K562 treated with DMSO at 1 percent for 24 hours (cell line): Measurements from ENCODE around the gene ANGPTL4. TPM values are rescaled to one million over a fixed set of nuclear protein-coding genes. Genes with fewer than 3 reads are reported as not detected.

Source experiments
- total RNA-seq: library from RNA; unstranded; fragments of 300-600 nt; gene quantifications from 2 replicates; pipeline ENCODE4 v1.2.3, GENCODE V29; 2022; ENCODE audit warnings: low read depth; ENCODE audit not compliant: insufficient read depth

The ANGPTL4 gene
- 1.9 and 2.6 TPM in 2 replicates for total RNA-seq

GRCh38 chr19:8363803-8364771 is at the start of gene ANGPTL4:
Gene ANGPTL4 (plus strand): TSS chr19:8364155. CDS start chr19:8364322, 167 bp downstream.

DNA sequence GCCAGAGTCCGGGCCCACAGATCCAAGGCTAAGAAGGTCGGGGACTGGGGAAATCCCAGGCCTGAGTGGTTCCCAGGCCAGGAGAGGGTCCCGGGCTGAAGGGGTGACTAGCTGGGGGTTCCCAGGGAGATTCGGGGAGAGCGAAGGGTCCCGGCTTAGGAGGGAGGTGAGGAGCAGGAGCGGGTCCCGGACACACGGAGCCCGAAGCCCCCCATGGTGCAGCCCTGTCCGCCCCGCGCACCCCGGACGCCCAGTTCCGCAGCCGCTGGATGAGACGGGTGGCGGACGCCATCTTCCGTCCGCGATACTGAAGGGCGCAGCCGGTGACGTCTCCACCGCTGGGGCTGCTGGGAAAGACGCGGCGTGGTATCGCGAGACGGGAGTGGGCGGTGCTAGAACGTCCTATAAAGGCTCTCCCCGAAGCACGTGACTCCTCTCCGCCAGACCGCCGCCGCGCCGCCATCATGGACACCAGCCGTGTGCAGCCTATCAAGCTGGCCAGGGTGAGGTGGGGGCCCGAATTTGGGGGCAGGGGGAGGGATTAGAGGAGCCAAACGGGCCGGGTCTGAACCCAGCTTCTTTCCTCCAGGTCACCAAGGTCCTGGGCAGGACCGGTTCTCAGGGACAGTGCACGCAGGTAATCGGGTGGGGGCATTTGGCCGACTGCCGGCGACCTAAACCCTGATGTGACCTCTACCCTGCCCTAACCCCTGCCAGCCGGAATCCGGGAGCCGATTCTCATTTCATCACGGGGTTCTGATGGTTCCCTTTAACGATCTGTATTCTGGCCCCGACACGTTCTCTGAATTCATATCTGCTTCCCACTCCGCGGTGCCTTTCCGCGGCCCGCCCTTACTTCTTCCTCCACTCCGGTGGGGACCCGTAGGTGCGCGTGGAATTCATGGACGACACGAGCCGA is 42.6 kb upstream of the ANGPTL4 start, which contains the start of the genes NDUFA7 and RPS28:
Gene NDUFA7, minus strand, starts transcription at position 309 of the 919 bp plus-strand sequence. Its CDS starts 17 bp downstream, at position 292.
Gene RPS28, plus strand, starts transcription at position 430 of the 919 bp plus-strand sequence. Its CDS starts 35 bp downstream, at position 465.

DNA sequence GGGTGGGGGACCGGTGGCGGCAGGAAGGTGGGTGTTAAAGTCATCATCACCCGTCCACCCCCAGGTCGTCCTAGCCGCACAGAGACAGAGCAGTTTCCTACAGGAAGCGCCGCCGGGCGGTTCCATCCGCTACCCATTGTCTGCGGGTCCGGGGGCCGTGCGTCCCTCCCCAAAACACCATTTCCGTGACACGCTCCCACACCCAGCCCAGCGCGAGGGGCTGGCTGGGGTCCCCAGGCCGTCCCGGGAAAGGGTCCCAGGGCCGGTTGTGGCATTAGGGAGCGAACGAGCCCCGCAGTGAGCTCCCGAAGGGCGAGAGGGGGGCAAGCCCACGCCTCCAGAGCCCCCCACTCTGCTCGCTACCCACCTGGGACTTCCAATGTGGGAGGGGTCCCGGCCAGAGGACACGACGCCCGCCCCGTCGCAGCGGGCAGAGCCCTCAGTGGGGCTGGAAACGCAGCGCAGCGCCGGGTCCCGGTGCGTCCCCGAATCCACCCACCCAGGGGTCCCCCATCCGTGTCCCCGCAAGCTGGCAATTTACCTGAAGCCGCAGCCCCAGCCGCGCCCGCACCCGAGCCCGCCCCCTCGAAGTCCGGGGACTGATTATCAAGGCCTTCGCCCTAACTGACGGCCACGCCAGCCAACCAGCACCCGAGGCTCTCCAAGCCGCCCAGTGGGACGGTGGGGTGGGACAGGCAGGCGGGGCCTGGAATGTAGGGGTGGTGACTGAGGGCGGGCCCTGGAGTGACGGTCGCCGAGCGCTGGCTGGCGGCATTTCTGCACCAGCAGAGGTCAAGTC is 21.1 kb upstream of the ANGPTL4 start, which contains the start of gene KANK3:
Gene KANK3, minus strand, starts transcription at position 579 of the 799 bp plus-strand sequence. CDS start 5,434 bp downstream, outside the sequence.

GRCh38 chr19:8389891-8390616 is 26.1 kb downstream of the ANGPTL4 start, which contains the start of gene RAB11B:
Gene RAB11B (plus strand): TSS chr19:8390360. CDS start chr19:8390417, 57 bp downstream.

GRCh38 chr19:8412783-8413628 is 49.1 kb downstream of the ANGPTL4 start, which contains the start of gene MARCHF2:
Gene MARCHF2 (plus strand): TSS chr19:8413305. CDS start chr19:8421841, 8,536 bp downstream.

Other genes with a start within 250 kb of the ANGPTL4 start
- gene FBN3, start 214.6 kb upstream of the ANGPTL4 start, total RNA-seq: 0.08 and 0.12 TPM in 2 replicates
- gene CERS4, start 154.8 kb upstream of the ANGPTL4 start, total RNA-seq: 12.2 and 19.7 TPM in 2 replicates
- gene CD320, start 55.8 kb upstream of the ANGPTL4 start, total RNA-seq: 73.0 and 73.3 TPM in 2 replicates
- gene NDUFA7, start 42.8 kb upstream of the ANGPTL4 start, total RNA-seq: 144 and 170 TPM in 2 replicates
- 3,035 and 3,232 TPM in 2 replicates for gene RPS28, start 42.7 kb upstream of the ANGPTL4 start, total RNA-seq
- 1.5 and 1.6 TPM in 2 replicates for gene KANK3, start 20.9 kb upstream of the ANGPTL4 start, total RNA-seq
- gene RAB11B, start 26.2 kb downstream of the ANGPTL4 start, total RNA-seq: 141 and 162 TPM in 2 replicates
- 47.1 and 48.6 TPM in 2 replicates for gene MARCHF2, start 49.1 kb downstream of the ANGPTL4 start, total RNA-seq
- gene HNRNPM, start 80.8 kb downstream of the ANGPTL4 start, total RNA-seq: 466 and 500 TPM in 2 replicates
- gene PRAM1, start 138.5 kb downstream of the ANGPTL4 start, total RNA-seq: 0.09 and 0.38 TPM in 2 replicates
- gene ZNF414, start 150.0 kb downstream of the ANGPTL4 start, total RNA-seq: 19.0 and 22.5 TPM in 2 replicates
- 65.8 and 68.7 TPM in 2 replicates for gene MYO1F, start 213.3 kb downstream of the ANGPTL4 start, total RNA-seq
- gene ADAMTS10, start 246.6 kb downstream of the ANGPTL4 start, total RNA-seq: 0.54 and 1.00 TPM in 2 replicates